ENCODE data around the gene TAF7.

DNA sequence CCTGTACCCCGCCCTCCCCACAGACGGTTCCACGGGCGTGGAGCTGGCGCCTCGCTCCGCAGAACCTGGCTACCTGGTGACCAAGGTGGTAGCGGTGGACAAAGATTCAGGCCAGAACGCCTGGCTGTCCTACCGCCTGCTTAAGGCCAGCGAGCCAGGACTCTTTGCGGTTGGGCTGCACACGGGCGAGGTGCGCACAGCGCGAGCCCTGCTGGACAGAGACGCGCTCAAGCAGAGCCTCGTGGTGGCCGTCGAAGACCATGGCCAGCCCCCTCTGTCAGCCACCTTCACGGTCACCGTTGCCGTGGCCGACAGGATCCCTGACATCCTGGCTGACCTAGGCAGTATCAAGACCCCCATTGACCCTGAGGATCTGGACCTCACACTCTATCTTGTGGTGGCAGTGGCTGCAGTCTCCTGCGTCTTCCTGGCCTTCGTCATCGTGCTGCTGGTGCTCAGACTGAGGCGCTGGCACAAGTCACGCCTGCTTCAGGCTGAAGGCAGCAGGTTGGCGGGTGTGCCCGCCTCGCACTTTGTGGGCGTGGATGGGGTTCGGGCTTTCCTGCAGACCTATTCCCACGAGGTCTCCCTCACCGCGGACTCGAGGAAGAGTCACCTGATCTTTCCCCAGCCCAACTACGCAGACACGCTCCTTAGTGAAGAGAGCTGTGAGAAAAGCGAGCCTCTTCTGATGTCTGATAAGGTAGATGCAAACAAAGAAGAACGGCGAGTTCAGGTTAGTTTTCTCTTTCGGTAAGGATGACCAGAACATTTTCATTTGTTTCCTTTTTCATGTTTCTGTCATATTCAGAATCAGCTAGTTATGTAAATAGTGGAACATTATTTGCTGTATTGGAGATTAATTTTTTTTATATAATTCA, 45.7 kb upstream of the TAF7 start:
- TF ChIP-seq, protein P1, sequence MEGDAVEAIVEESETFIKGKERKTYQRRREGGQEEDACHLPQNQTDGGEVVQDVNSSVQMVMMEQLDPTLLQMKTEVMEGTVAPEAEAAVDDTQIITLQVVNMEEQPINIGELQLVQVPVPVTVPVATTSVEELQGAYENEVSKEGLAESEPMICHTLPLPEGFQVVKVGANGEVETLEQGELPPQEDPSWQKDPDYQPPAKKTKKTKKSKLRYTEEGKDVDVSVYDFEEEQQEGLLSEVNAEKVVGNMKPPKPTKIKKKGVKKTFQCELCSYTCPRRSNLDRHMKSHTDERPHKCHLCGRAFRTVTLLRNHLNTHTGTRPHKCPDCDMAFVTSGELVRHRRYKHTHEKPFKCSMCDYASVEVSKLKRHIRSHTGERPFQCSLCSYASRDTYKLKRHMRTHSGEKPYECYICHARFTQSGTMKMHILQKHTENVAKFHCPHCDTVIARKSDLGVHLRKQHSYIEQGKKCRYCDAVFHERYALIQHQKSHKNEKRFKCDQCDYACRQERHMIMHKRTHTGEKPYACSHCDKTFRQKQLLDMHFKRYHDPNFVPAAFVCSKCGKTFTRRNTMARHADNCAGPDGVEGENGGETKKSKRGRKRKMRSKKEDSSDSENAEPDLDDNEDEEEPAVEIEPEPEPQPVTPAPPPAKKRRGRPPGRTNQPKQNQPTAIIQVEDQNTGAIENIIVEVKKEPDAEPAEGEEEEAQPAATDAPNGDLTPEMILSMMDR (IDR thresholded peaks at IDR 0.05; ENCODE audit: low read depth, low read length, poor library complexity, severe bottlenecking), result no peak
- TF ChIP-seq EZH2phosphoT487 (IDR thresholded peaks at IDR 0.05; ENCODE audit: borderline replicate concordance, low read length), result no peak

Measured in DOHH2 (cell line).